Measurements from ENCODE around the gene LYSET. TPM values are rescaled to one million over a fixed set of nuclear protein-coding genes. Genes with fewer than 3 reads are reported as not detected.
A peak's percentile ranks its signal among the peaks of the same experiment; 100 is the strongest.
"Not testable (repeated sequence)": the region's sequence is repeated elsewhere in the genome, so short reads cannot be mapped to it uniquely, and the experiment has no call there.

LYSET gene
- total RNA-seq: 10 to 100 TPM; 31.3 to 36.8 TPM

- no peaks in the 10 kb centered on the region for H3K27me3 ChIP-seq
- no peaks in the 10 kb centered on the region for H3K36me3 ChIP-seq
- peaks cover 10% of the 10 kb centered on the region for H3K4me1 ChIP-seq
- H3K27ac ChIP-seq: peak within 1 kb of the TSS; percentile 94
- H3K4me3 ChIP-seq: peak within 1 kb of the TSS; percentile 94
- no peaks in the 10 kb centered on the region for H3K9me3 ChIP-seq
- intact Hi-C loops (cut with DNase I): no loop called here
- peak within 1 kb of the TSS; percentile 87 to 100 for H3K9ac ChIP-seq (ENCODE audit: low read depth in 2 of 2, low read length in 2 of 2)
- TF ChIP-seq CTCF (IDR thresholded peaks at IDR 0.05): no peak
- DNase-seq: peak; percentile 92
These were observed at the start of gene LYSET, which contains the start of gene MOAP1 for GRCh38 chr14:93184391-93185348. LYSET (plus strand) TSS chr14:93185317; CDS start chr14:93185406, 89 bp downstream. MOAP1 (minus strand) TSS chr14:93184897; CDS start chr14:93184242, 655 bp downstream.

GRCh38 chr14:93135399-93135798 lies 49.7 kb upstream of the LYSET start:
- Histone ChIP-seq H3K9me3 (no peaks in the 10 kb centered on the region), H3K27me3 (no peaks in the 10 kb centered on the region), H3K4me3 (no peak overlapping the region), H3K9ac (ENCODE audit: low read depth in 2 of 2, low read length in 2 of 2) (no peak overlapping the region), H3K27ac (no peak overlapping the region), H3K36me3 (no peaks in the 10 kb centered on the region), H3K4me1 (no peaks in the 10 kb centered on the region)
- intact Hi-C loops (cut with DNase I): no loop called here
- no peak for TF ChIP-seq CTCF (IDR thresholded peaks at IDR 0.05)
- peak; percentile 44 for DNase-seq

- no peak for DNase-seq
- no peak for TF ChIP-seq CTCF (IDR thresholded peaks at IDR 0.05)
- intact Hi-C loops (cut with DNase I): no loop called here
- Histone ChIP-seq H3K9me3 (no peaks in the 10 kb centered on the region), H3K36me3 (no peaks in the 10 kb centered on the region), H3K4me3 (no peak overlapping the region), H3K4me1 (no peaks in the 10 kb centered on the region), H3K27ac (no peak overlapping the region), H3K27me3 (no peaks in the 10 kb centered on the region), H3K9ac (ENCODE audit: low read depth in 2 of 2, low read length in 2 of 2) (no peak overlapping the region)
These were observed 49.1 kb upstream of the LYSET start for GRCh38 chr14:93136009-93136408.

- H3K9me3 ChIP-seq; H3K36me3 ChIP-seq; H3K27ac ChIP-seq; DNase-seq; H3K4me1 ChIP-seq; intact Hi-C loops (cut with DNase I); H3K4me3 ChIP-seq; H3K27me3 ChIP-seq; H3K9ac ChIP-seq (ENCODE audit: low read depth in 2 of 2, low read length in 2 of 2): not testable (repeated sequence)
These were observed 48.6 kb upstream of the LYSET start for GRCh38 chr14:93136508-93136907.

- peak; percentile 86 for DNase-seq
- H3K4me1 ChIP-seq: no peaks in the 10 kb centered on the region
- H3K9me3 ChIP-seq: no peaks in the 10 kb centered on the region
- no peaks in the 10 kb centered on the region for H3K27me3 ChIP-seq
- no peak overlapping the region for H3K4me3 ChIP-seq
- peak; percentile 22 for TF ChIP-seq CTCF (IDR thresholded peaks at IDR 0.05)
- peak overlapping the region in 1 of 2 donors; percentile 14 for H3K9ac ChIP-seq (ENCODE audit: low read depth in 2 of 2, low read length in 2 of 2)
- intact Hi-C loops (cut with DNase I): no loop called here
- H3K27ac ChIP-seq: no peak overlapping the region
- no peaks in the 10 kb centered on the region for H3K36me3 ChIP-seq
These were observed 47.3 kb upstream of the LYSET start for GRCh38 chr14:93137864-93138263.

All from colonic mucosa (tissue), 4 donors.